ENCODE measurements around the gene ANKRD44. TPM values are rescaled to one million over a fixed set of nuclear protein-coding genes. Genes with fewer than 3 reads are reported as not detected.

The ANKRD44 gene
- total and polyA plus RNA-seq, 2 of the 8 experiments (the other 6 are each of a cell fraction or from before 2014, with no cell fraction given), result 1.2 to 1.3 TPM

GRCh38 chr2:197075281-197075680 is 235.3 kb downstream of the ANKRD44 start:
- H3K4ac ChIP-seq (replicated peaks; ENCODE audit: insufficient read length, low read depth, low read length), result no peak overlapping the region
- no peak overlapping the region for H3K18ac ChIP-seq (ENCODE audit: extremely low read depth, low read length)
- no peak overlapping the region for H3K9ac ChIP-seq (replicated peaks in 1 of 4; ENCODE audit: extremely low read depth in 1 of 4, low read depth in 3 of 4, low read length in 3 of 4)
- H2BK20ac ChIP-seq (ENCODE audit: low read length), result no peak overlapping the region
- no peak overlapping the region for H2BK15ac ChIP-seq (ENCODE audit: low read length)
- no peak overlapping the region for H3K4me2 ChIP-seq (ENCODE audit: insufficient read depth in 1 of 2, low read depth in 2 of 2, low read length in 2 of 2)
- H2AK5ac ChIP-seq (ENCODE audit: low read depth, low read length), result no peak overlapping the region
- H3K23ac ChIP-seq (ENCODE audit: insufficient read length), result no peak overlapping the region
- no peak overlapping the region for H2BK120ac ChIP-seq (replicated peaks; ENCODE audit: low read depth, low read length)
- FAIRE-seq (no peak), DNase-seq (ENCODE audit: low read depth in 1 of 2, low spot score in 2 of 2) (no peak)
- H3K79me2 ChIP-seq (ENCODE audit: control insufficient read depth in 1 of 2, insufficient read depth in 2 of 2, low read length in 2 of 2), result no peaks in the 10 kb centered on the region
- H3K27me3 ChIP-seq (replicated peaks in 1 of 4; ENCODE audit: control insufficient read depth in 3 of 4, extremely low read depth in 1 of 4, insufficient read depth in 3 of 4, low read length in 3 of 4), result no peaks in the 10 kb centered on the region
- H3K9me3 ChIP-seq (ENCODE audit: insufficient read depth in 2 of 2, low read depth in 1 of 2, low read length in 1 of 2), result no peaks in the 10 kb centered on the region
- H2AFZ ChIP-seq (ENCODE audit: low read length), result no peak overlapping the region
- WGBS, 2 experiments (ENCODE audit: extremely low coverage in 1 of 2, insufficient coverage in 1 of 2, insufficient read length in 1 of 2, insufficient replicate concordance in 2 of 2, low coverage in 1 of 2, low lambda C conversion rate in 2 of 2, missing lambda C conversion rate in 1 of 2), result 88% methylated on average over 2 of the region's 2 CpGs; no CpG with 5 or more reads in 1 of the 2 experiments
- H3K79me1 ChIP-seq (ENCODE audit: low read depth, low read length), result no peaks in the 10 kb centered on the region
- H3K23me2 ChIP-seq (ENCODE audit: low read depth, low read length), result no peaks in the 10 kb centered on the region; the same call in 1 of the 2 replicates
- H4K20me1 ChIP-seq (replicated peaks in 1 of 2; ENCODE audit: control insufficient read depth in 1 of 2, insufficient read depth in 2 of 2, low read length in 2 of 2), result no peaks in the 10 kb centered on the region
- ChIA-PET POLR2A (ENCODE audit: partially characterized antibody) (no interaction called here), CTCF (ENCODE audit: partially characterized antibody) (interaction anchor here (0.8 to 3.4 kb wide), 38 partner anchors 11 to 312 kb away, joined by 3 to 26 read pairs (median 4); no protein-coding TSS in a partner anchor)
- no peak overlapping the region for H4K8ac ChIP-seq (ENCODE audit: extremely low read depth, insufficient read depth, low read length)
- H3K27ac ChIP-seq (ENCODE audit: low read depth, low read length), result no peak overlapping the region
- no peak overlapping the region for H2BK5ac ChIP-seq (ENCODE audit: low read depth, low read length)
- no peak overlapping the region for H4K91ac ChIP-seq (replicated peaks; ENCODE audit: insufficient read length, low read length)
- no peak overlapping the region for H3K4me3 ChIP-seq (ENCODE audit: extremely low read depth in 1 of 4, insufficient read depth in 2 of 4, low read depth in 3 of 4, low read length in 4 of 4)
- no peak overlapping the region for H2BK12ac ChIP-seq (ENCODE audit: low read depth, low read length)
- H3K14ac ChIP-seq (ENCODE audit: insufficient read length), result no peak overlapping the region
- H3K36me3 ChIP-seq (ENCODE audit: control insufficient read depth in 2 of 4, insufficient read depth in 4 of 4, low read length in 3 of 4), result no peaks in the 10 kb centered on the region
- no peak overlapping the region for H4K5ac ChIP-seq (ENCODE audit: insufficient read length, low read depth, low read length)
- no peaks in the 10 kb centered on the region for H3K4me1 ChIP-seq (replicated peaks in 1 of 4; ENCODE audit: control insufficient read depth in 3 of 4, insufficient read depth in 4 of 4, low read length in 3 of 4)
- H3K56ac ChIP-seq (replicated peaks; ENCODE audit: insufficient read length, low read depth, low read length), result no peak overlapping the region
- TF ChIP-seq NRF1 (IDR thresholded peaks at IDR 0.05; ENCODE audit: low read depth, low read length), result no peak
- TF ChIP-seq SRF (IDR thresholded peaks at IDR 0.05; ENCODE audit: low read depth, low read length), result no peak
- no peak for TF ChIP-seq BACH1 (IDR thresholded peaks at IDR 0.05; ENCODE audit: low read length)
- no peak for TF ChIP-seq SUZ12 (IDR thresholded peaks at IDR 0.05; ENCODE audit: low read length)
- no peak for TF ChIP-seq TBP (IDR thresholded peaks at IDR 0.05; ENCODE audit: low read depth, low read length)
- no peak for TF ChIP-seq EGR1 (IDR thresholded peaks at IDR 0.05; ENCODE audit: borderline replicate concordance, low read depth, low read length)
- no peak for TF ChIP-seq RNF2 (IDR thresholded peaks at IDR 0.05; ENCODE audit: borderline replicate concordance, low read depth, low read length, missing control alignments, poor library complexity, severe bottlenecking)
- TF ChIP-seq BRCA1 (IDR thresholded peaks at IDR 0.05; ENCODE audit: low read depth, low read length), result no peak
- no peak for TF ChIP-seq FOSL1 (IDR thresholded peaks at IDR 0.05; ENCODE audit: insufficient read depth, low read depth, low read length)
- no peak for TF ChIP-seq CTBP2 (IDR thresholded peaks at IDR 0.05; ENCODE audit: borderline replicate concordance, insufficient read depth, insufficient read length, low read length)
- no peak for TF ChIP-seq ATF2 (IDR thresholded peaks at IDR 0.05; ENCODE audit: low read length)

Measured in H1 (cell line).